GM19468 (cell line): ENCODE data around the gene GALNT7.

Experiments used
- ATAC-seq: cut with Tn5 transposase; IDR thresholded peaks from one replicate; pipeline ENCODE4 v1.9.1; 2021; ENCODE audit warnings: mild to moderate bottlenecking, moderate library complexity, moderate number of reproducible peaks; ENCODE audit not compliant: unreplicated experiment; ENCODE audit errors: extremely low read depth

GALNT7 gene

DNA sequence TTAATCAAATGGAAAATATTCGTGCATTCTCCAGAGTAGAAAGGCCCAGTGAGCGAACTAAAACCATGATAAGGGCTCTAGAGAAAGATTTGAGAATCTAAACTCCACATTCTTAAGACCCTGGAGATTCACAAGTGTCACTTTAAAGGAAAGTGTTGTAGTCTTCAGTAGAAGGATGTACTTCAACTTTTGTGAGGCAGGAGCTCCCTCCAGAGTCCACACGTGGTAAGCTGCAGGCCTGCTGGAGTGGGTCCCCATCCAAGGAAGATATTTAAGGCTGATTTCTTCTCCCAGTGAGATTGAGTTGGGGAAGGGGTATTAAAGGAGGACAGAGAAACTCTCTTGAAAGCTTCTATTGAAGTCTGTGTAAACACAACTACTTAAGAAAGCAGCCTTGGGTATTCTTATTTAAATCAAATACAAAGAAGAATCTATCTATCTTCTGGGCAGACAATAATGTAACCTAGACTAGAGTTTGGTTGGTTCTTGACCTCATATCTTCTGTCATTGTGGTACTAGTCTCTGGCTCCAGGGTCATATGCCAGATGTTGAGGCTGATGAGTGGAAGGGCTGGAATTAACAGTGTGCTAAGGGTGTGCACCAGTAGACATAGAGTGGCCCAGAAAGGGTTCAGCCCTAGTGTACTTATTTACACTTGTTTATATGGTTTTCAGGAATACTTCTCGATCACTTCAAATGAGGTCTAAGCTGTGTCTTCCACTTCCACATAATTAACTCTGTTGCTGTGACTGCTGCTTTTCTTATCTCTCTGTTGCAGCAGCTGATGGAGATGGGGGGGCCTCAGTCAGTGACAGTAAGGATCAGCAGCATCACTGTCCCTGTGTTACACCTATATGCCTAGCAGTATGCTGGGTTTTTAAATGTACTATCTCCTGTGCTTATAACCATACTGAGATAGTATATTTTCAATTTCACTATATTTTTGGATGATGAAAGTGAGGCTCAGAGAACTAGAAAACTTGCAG lies 89.4 kb downstream of the GALNT7 start:
- peak; percentile 60 for ATAC-seq

- ATAC-seq = no peak
Measured at GRCh38 chr4:173258866-173259265, 90.3 kb downstream of the GALNT7 start.

DNA sequence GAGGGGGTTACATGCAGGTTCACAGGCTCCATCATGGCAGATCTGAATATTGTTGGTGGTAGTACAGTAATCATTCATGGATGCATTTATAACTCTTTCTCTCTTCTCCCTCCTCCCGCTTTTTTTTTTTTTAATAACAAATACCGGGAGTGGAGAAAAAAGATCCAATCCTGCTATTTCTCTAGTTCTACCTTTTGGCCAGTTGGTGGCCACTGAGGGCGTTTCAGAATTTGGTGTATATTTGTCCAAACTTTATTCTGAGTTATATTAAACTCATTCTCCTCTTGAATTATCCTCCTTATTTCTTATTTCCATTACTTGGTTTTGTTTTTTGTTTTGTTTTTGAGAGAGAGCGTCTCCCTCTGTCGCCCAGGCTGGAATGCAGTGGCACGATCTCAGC lies 90.7 kb downstream of the GALNT7 start:
- no peak for ATAC-seq

DNA sequence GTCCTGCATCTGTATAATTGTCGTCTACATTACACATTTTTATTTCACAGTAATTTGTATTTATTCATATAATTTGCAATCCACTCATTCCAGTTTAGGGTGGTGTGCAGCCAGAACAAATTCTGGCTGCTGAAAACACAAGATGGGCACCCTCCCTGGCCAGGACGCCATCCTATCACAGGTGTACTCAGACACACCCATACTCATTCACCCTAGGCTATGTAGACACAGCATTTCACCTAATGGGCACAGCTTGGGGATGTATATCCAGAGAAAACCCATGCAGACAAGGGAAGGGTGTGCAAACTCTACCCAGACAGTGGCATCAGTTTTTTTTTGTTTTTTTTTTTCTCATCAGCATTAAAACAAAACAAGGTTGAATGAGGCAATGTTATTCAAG lies 92.4 kb downstream of the GALNT7 start:
- ATAC-seq = no peak

GRCh38 chr4:173262375-173262774 lies 93.8 kb downstream of the GALNT7 start:
- no peak for ATAC-seq

DNA sequence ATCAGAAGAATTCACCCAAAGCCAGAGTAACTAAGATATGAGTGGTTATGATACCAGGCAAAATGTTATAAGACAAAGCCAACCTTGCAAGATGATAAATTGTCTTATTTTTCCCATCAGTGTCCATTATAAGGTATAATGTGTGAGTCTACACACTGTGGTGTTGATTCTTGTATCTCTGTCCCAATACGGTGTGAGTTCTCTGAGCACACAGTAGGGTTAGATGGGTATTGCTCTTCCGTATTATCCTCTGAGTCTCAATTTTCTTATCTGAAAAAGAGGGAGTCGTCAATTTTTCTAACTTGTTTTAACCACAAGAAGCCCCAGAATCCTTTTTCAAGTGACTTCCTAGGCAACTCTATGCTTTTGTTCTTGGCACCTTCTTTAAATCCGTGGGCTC lies 95.6 kb downstream of the GALNT7 start:
- no peak for ATAC-seq

DNA sequence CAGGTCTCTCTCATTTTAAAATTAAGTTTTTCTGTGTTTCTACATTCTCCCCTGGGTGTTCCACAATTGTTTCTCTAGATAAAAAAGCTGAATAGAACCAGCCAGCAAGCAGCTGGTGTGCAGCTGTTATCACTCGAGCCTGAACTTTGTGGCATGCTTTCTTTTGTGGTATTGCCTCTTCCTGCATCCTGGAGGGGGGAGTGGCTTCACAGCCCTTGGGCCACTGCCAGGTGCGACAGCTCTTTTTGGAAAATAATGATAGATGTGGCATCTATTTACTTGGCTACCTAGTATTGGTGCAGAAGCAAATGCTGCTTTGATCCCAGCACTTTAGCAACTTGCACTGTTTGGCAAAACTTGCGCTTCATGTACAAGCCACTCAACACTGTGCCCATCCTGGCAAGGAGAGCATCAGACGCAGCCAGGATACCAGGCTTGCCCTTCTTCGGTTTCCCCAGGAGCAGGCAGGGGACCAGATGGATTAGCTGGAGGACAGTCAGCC lies 96.1 kb downstream of the GALNT7 start:
- peak; percentile 85 for ATAC-seq

- no peak for ATAC-seq
Measured at GRCh38 chr4:173265751-173266150, 97.1 kb downstream of the GALNT7 start.

DNA sequence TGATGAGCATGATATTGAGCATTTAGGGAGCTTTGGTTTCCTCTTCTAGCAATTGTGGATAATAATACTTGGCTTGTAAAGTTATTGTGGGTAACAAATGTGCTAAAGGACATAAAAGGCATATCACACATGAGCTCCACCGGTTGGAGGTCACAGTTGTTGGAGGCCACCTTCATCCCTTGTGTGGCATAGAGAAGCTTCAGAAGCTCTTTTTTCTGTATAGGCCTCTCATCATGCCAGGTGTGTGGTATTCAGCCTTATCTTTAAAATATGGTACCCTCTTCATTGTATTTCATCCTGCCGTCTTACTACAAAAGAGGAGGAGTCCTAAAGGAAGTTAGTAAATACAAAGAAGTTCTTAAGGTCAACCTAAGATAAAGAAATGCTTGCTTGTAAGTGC lies 99.1 kb downstream of the GALNT7 start:
- no peak for ATAC-seq

DNA sequence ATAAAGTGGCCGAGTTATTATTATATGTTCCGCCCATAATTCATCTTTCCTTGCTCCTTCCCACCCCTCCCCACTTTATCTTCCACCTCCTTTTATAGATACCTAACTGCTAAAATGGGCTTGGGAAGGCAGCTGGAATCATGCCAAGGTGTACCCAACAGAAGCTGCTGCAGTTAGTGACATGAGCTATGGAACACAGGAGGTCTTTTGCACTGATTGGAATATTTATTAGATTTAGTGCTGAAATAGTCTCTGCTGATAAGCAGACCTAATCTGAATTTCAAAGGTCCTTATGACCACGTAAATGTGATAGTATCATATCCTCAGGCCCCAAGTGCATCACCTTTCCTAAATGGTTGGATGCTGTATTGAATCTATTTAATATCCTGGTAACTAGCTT lies 100.7 kb downstream of the GALNT7 start:
- no peak for ATAC-seq

- ATAC-seq = no peak
Measured at GRCh38 chr4:173270312-173271027, 101.9 kb downstream of the GALNT7 start.

GRCh38 chr4:173272314-173272713 lies 103.7 kb downstream of the GALNT7 start:
- ATAC-seq = no peak

GRCh38 chr4:173272996-173273395 lies 104.4 kb downstream of the GALNT7 start:
- ATAC-seq = no peak

- ATAC-seq = no peak
Measured at GRCh38 chr4:173273941-173274340, 105.3 kb downstream of the GALNT7 start.

DNA sequence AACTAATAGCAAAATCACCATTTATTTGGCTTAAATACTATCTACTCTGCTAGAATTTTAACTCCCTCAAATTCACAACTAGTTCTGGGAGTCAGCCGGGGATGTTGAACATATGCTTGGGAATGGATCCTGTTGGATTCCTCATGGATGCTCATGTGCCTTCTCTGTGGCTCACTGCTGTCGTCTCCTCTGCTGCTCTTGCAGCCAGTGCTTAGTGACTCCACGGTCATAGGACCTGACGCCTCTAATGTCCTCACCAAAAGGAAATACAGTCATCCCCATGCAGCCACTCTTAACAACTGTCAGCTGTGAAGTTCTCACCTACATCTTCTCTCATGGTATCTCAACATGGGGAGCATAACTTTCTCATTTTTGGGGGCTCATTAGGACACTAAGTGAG lies 106.1 kb downstream of the GALNT7 start:
- no peak for ATAC-seq

GRCh38 chr4:173275150-173275549 lies 106.5 kb downstream of the GALNT7 start:
- no peak for ATAC-seq

- ATAC-seq = no peak
Measured at GRCh38 chr4:173277340-173277739, 108.7 kb downstream of the GALNT7 start.

DNA sequence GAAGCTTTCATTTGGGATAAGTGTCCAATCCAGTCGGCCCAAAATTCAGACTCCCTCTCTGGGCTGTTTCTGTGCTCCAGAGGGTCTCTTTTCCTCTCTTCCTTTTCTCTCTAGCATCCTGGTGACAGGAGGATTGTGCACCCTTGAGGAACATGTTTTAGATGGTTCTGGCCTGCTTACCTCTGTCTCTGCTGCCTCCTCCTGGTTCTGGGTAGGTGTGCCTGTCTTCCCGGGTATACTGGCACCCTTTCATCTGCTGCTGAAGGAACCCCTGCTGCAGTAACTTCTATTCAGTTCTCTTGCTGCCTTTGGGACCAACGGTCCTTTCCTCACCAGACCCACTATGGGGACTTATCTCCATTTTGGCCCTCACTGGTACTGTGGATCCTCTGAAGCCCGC lies 112.4 kb downstream of the GALNT7 start:
- no peak for ATAC-seq

DNA sequence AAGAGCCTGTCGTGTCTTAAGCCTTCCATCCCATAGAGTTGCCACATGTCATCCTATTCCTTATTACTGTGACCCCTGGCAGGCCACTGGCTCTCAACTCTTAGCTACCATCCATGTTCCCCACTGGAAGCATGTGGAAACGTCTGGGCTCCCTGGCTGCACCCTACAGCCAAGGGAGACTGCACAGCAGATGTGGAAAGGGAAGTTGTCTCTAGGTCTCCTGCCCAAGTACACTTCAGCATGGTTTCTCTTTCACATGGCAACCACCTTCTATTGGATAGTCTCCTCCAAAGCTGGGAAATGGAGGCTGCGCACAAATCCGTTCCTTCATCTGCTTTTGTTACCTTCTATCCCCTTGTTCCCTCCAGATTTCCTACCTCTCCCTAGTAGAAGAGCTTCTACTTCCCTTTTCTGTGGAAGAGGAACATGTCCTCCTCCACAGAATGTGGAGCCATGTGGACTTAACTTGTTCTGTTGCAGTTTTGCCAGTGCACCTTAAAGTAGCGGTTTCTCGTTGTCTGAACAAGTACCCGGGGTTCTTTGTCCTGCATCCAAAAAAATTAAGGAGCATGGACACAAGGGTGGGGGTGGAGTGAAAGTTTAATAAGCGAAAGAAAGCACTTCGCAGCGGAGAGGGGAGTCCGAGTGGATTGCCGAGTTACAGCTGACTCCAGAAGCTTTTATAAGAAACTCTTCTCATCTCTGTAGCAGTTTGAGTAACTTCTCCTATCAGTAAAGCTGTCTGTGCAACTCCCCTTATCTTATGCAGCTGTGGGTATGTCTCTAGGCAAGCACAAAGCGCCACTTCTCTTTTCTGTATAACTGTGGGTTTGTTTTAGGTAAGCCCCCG lies 113.0 kb downstream of the GALNT7 start:
- no peak for ATAC-seq

- ATAC-seq = no peak
Measured at GRCh38 chr4:173282256-173282562, 113.6 kb downstream of the GALNT7 start.
